WTC11 (cell line): ENCODE measurements around the gene APOLD1. TPM values are rescaled to one million over a fixed set of nuclear protein-coding genes. Genes with fewer than 3 reads are reported as not detected.

Source experiments
- ATAC-seq: fragments of 200-7000 bp; cut with Tn5 transposase; 2 replicates; pipeline ENCODE4 v1.10.0; 2021; ENCODE audit warnings: mild to moderate bottlenecking, moderate library complexity
- CTCF ChIA-PET: fragments of 300-600 bp; sonication (Branson Sonifier 250); formaldehyde crosslinking; loops from one replicate; lab custom pipeline; 2021; ENCODE audit warnings: antibody characterized with exemption; lab: Charles Lee
- POLR2A ChIA-PET: fragments of 350-600 bp; sonication (Branson Sonifier 250); formaldehyde crosslinking; loops from one replicate; lab custom pipeline; 2021; ENCODE audit warnings: antibody characterized with exemption; lab: Charles Lee
- DNase-seq: peaks from one replicate; pipeline ENCODE4 v3.0.0; 2021; ENCODE audit warnings: low spot score
- H3K27ac Mint-ChIP-seq: 2 replicates; pipeline ENCODE4 v1.8.0; 2021; ENCODE audit warnings: mixed read lengths
- H3K27me3 Mint-ChIP-seq: 2 replicates; pipeline ENCODE4 v1.8.0; 2021; ENCODE audit warnings: low read depth, mild to moderate bottlenecking, moderate library complexity, mixed read lengths
- H3K36me3 Mint-ChIP-seq: 2 replicates; pipeline ENCODE4 v1.8.0; 2021; ENCODE audit warnings: mixed read lengths
- H3K4me1 Mint-ChIP-seq: 2 replicates; pipeline ENCODE4 v1.8.0; 2022; ENCODE audit warnings: mixed read lengths
- H3K4me3 Mint-ChIP-seq: 2 replicates; pipeline ENCODE4 v1.8.0; 2021; ENCODE audit warnings: mild to moderate bottlenecking, moderate library complexity, mixed read lengths
- H3K9me3 Mint-ChIP-seq: 2 replicates; pipeline ENCODE4 v1.8.0; 2021; ENCODE audit warnings: mixed read lengths
- CREB1 ChIP-seq: sonication (generic); formaldehyde crosslinking; IDR thresholded peaks from 2 replicates; pipeline ENCODE4 v1.8.0; 2023; ENCODE audit warnings: mild to moderate bottlenecking, missing genetic modification reagents
- ELF4 ChIP-seq: sonication (generic); formaldehyde crosslinking; IDR thresholded peaks from 2 replicates; pipeline ENCODE4 v1.8.1; 2022; ENCODE audit warnings: low read depth, mild to moderate bottlenecking, moderate library complexity, missing genetic modification reagents
- ETV6 ChIP-seq: sonication (generic); formaldehyde crosslinking; IDR thresholded peaks from 2 replicates; pipeline ENCODE4 v1.8.1; 2022; ENCODE audit warnings: mild to moderate bottlenecking, missing genetic modification reagents
- GABPB1 ChIP-seq: sonication (generic); formaldehyde crosslinking; IDR thresholded peaks from 2 replicates; pipeline ENCODE4 v1.8.1; 2023; ENCODE audit warnings: mild to moderate bottlenecking, missing genetic modification reagents
- NFATC4 ChIP-seq: fragments of 250-450 bp; sonication (Bioruptor Pico); IDR thresholded peaks from 2 replicates; pipeline ENCODE4 v1.9.0; 2021; ENCODE audit warnings: mild to moderate bottlenecking
- NR1H2 ChIP-seq: sonication (generic); formaldehyde crosslinking; IDR thresholded peaks from 2 replicates; pipeline ENCODE4 v1.9.0; 2021; ENCODE audit warnings: mild to moderate bottlenecking, moderate library complexity, missing genetic modification reagents
- RELA ChIP-seq: sonication (generic); formaldehyde crosslinking; IDR thresholded peaks from 2 replicates; pipeline ENCODE4 v1.8.1; 2022; ENCODE audit warnings: missing genetic modification reagents, mild to moderate bottlenecking, borderline replicate concordance
- SOX15 ChIP-seq: fragments of 250-450 bp; sonication (Bioruptor Pico); IDR thresholded peaks from 2 replicates; pipeline ENCODE4 v1.9.0; 2021; ENCODE audit warnings: mild to moderate bottlenecking
- ZNF263 ChIP-seq: sonication (generic); formaldehyde crosslinking; IDR thresholded peaks from 2 replicates; pipeline ENCODE4 v1.8.1; 2022; ENCODE audit warnings: low read depth, mild to moderate bottlenecking, moderate library complexity, missing genetic modification reagents
- total RNA-seq: library from RNA; stranded (reverse); gene quantifications from 3 replicates; pipeline ENCODE4 v1.2.3, GENCODE V29; 2021
- TF ChIP-seq, protein P1 (sequence below): sonication (generic); formaldehyde crosslinking; IDR thresholded peaks from 2 replicates; pipeline ENCODE4 v1.8.1; 2022; ENCODE audit warnings: low read depth, mild to moderate bottlenecking, moderate library complexity, missing genetic modification reagents, borderline replicate concordance
- TF ChIP-seq, protein P2 (sequence below): sonication (generic); formaldehyde crosslinking; IDR thresholded peaks from 2 replicates; pipeline ENCODE4 v1.8.0; 2022; ENCODE audit warnings: mild to moderate bottlenecking, missing genetic modification reagents
- TF ChIP-seq, protein P3 (sequence below): sonication (generic); formaldehyde crosslinking; IDR thresholded peaks from 2 replicates; pipeline ENCODE4 v1.8.0; 2022; ENCODE audit warnings: mild to moderate bottlenecking, missing genetic modification reagents
- TF ChIP-seq, protein P4 (sequence below): sonication (generic); formaldehyde crosslinking; IDR thresholded peaks from 2 replicates; pipeline ENCODE4 v1.8.0; 2023; ENCODE audit warnings: missing genetic modification reagents, mild to moderate bottlenecking, borderline replicate concordance
- TF ChIP-seq, protein P5 (sequence below): fragments of 250-450 bp; sonication (Bioruptor Pico); IDR thresholded peaks from 2 replicates; pipeline ENCODE4 v1.9.0; 2021; ENCODE audit warnings: mild to moderate bottlenecking, borderline replicate concordance
- TF ChIP-seq, protein P6 (sequence below): sonication (generic); formaldehyde crosslinking; IDR thresholded peaks from 2 replicates; pipeline ENCODE4 v1.8.1; 2023; ENCODE audit warnings: mild to moderate bottlenecking, missing genetic modification reagents, moderate library complexity
- TF ChIP-seq, protein P7 (sequence below): sonication (generic); formaldehyde crosslinking; IDR thresholded peaks from 2 replicates; pipeline ENCODE4 v1.8.1; 2023; ENCODE audit warnings: mild to moderate bottlenecking, missing genetic modification reagents, moderate library complexity
- TF ChIP-seq, protein P8 (sequence below): sonication (generic); formaldehyde crosslinking; IDR thresholded peaks from 2 replicates; pipeline ENCODE4 v1.8.1; 2023; ENCODE audit warnings: mild to moderate bottlenecking, missing genetic modification reagents

The APOLD1 gene
- total RNA-seq, 1 experiment from 2014 or later, result 0.44 TPM

DNA sequence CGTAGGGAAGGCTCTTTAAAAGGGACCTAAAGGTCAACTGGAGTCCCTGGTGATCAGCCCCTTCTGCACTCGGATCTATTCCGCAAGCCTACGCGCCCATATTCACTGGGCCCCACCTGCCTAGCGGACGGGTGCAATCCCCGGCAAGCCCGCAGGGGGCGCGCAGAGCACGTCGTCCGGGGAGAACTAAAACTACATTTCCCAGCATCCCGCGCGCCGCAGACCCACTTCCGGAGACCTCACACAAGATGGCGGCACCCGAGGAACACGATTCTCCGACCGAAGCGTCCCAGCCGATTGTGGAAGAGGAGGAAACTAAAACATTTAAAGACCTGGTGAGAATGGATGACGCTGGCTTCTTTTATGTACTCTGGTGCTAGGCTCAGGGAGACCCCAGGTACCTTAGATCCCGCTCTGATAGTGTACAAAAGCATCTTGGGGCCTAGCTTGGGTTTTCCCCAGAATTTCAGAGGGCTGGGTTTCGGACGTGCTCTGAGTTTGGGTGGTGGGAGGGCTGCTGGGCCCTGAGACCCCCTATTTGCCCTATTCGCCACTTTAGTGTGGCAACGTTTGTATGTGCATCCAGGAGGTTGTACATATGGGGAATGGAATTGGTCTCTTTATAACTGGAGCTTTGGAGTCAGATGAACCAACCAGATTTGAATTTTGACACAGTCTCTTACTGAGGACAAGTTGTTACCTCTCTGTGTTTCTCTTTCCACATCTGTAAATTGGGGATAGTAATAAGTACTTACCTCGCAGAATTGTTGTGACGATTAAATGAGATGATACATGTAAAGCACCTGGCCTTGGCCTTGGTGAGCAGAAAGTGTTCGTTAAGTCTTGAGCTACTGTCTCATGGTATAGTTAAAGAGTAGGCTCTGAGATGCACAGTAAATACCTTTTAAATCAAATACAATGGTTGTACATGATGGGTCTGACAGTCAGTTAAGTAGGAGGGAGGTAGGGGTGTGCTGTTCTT is 28.0 kb downstream of the APOLD1 start, which contains the start of gene DDX47 (continued):
- TF ChIP-seq ETV6 (peak; percentile 41; the same call in 1 of the 2 replicates), CREB1 (CRISPR knock-in tag) (no peak), SOX15 (no peak)
- TF ChIP-seq, protein P1, sequence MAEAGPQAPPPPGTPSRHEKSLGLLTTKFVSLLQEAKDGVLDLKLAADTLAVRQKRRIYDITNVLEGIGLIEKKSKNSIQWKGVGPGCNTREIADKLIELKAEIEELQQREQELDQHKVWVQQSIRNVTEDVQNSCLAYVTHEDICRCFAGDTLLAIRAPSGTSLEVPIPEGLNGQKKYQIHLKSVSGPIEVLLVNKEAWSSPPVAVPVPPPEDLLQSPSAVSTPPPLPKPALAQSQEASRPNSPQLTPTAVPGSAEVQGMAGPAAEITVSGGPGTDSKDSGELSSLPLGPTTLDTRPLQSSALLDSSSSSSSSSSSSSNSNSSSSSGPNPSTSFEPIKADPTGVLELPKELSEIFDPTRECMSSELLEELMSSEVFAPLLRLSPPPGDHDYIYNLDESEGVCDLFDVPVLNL, result no peak
- TF ChIP-seq, protein P2, sequence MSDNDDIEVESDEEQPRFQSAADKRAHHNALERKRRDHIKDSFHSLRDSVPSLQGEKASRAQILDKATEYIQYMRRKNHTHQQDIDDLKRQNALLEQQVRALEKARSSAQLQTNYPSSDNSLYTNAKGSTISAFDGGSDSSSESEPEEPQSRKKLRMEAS, result peak; percentile 82
- TF ChIP-seq, protein P3, sequence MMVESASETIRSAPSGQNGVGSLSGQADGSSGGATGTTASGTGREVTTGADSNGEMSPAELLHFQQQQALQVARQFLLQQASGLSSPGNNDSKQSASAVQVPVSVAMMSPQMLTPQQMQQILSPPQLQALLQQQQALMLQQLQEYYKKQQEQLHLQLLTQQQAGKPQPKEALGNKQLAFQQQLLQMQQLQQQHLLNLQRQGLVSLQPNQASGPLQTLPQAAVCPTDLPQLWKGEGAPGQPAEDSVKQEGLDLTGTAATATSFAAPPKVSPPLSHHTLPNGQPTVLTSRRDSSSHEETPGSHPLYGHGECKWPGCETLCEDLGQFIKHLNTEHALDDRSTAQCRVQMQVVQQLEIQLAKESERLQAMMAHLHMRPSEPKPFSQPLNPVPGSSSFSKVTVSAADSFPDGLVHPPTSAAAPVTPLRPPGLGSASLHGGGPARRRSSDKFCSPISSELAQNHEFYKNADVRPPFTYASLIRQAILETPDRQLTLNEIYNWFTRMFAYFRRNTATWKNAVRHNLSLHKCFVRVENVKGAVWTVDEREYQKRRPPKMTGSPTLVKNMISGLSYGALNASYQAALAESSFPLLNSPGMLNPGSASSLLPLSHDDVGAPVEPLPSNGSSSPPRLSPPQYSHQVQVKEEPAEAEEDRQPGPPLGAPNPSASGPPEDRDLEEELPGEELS (CRISPR knock-in tag), result no peak
- TF ChIP-seq, protein P4, sequence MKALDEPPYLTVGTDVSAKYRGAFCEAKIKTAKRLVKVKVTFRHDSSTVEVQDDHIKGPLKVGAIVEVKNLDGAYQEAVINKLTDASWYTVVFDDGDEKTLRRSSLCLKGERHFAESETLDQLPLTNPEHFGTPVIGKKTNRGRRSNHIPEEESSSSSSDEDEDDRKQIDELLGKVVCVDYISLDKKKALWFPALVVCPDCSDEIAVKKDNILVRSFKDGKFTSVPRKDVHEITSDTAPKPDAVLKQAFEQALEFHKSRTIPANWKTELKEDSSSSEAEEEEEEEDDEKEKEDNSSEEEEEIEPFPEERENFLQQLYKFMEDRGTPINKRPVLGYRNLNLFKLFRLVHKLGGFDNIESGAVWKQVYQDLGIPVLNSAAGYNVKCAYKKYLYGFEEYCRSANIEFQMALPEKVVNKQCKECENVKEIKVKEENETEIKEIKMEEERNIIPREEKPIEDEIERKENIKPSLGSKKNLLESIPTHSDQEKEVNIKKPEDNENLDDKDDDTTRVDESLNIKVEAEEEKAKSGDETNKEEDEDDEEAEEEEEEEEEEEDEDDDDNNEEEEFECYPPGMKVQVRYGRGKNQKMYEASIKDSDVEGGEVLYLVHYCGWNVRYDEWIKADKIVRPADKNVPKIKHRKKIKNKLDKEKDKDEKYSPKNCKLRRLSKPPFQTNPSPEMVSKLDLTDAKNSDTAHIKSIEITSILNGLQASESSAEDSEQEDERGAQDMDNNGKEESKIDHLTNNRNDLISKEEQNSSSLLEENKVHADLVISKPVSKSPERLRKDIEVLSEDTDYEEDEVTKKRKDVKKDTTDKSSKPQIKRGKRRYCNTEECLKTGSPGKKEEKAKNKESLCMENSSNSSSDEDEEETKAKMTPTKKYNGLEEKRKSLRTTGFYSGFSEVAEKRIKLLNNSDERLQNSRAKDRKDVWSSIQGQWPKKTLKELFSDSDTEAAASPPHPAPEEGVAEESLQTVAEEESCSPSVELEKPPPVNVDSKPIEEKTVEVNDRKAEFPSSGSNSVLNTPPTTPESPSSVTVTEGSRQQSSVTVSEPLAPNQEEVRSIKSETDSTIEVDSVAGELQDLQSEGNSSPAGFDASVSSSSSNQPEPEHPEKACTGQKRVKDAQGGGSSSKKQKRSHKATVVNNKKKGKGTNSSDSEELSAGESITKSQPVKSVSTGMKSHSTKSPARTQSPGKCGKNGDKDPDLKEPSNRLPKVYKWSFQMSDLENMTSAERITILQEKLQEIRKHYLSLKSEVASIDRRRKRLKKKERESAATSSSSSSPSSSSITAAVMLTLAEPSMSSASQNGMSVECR (CRISPR knock-in tag), result no peak

DNA sequence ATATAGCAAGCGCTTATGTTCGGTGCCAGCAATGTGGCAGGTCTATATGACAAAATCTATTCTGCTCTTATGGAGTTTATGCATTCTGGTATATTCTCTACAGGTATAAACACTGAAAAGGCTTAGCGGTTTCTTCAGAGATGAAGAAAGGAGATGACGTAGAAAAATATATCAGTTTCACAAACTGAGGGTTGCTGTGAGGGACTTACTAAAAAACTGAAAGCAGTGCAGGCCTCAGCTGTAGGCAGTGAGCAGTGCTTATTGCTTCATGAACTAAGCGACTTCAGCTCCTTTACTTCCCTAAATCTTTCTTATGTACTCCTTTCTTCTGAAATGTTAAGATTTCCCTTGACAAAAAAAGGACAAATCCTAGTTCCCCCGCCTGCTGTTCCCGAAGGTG is 32.2 kb downstream of the APOLD1 start:
- CTCF ChIA-PET, result interaction anchor here (0.7 kb wide), 1 partner anchor 19 kb away, joined by 3 read pairs; no protein-coding TSS in a partner anchor
- no peaks in the 10 kb centered on the region for H3K27me3 Mint-ChIP-seq
- ATAC-seq (no peak), DNase-seq (no peak)
- H3K4me3 Mint-ChIP-seq, result no peak overlapping the region
- H3K36me3 Mint-ChIP-seq, result peaks cover 64% of the 10 kb centered on the region
- POLR2A ChIA-PET, result no interaction called here
- no peak overlapping the region for H3K27ac Mint-ChIP-seq
- no peaks in the 10 kb centered on the region for H3K9me3 Mint-ChIP-seq
- H3K4me1 Mint-ChIP-seq, result peaks cover 24% of the 10 kb centered on the region
- TF ChIP-seq RELA (CRISPR knock-in tag) (no peak), ELF4 (CRISPR knock-in tag) (no peak), GABPB1 (CRISPR knock-in tag) (no peak), ZNF263 (CRISPR knock-in tag) (no peak), NR1H2 (CRISPR knock-in tag) (no peak), NFATC4 (no peak)
- TF ChIP-seq, protein P5, sequence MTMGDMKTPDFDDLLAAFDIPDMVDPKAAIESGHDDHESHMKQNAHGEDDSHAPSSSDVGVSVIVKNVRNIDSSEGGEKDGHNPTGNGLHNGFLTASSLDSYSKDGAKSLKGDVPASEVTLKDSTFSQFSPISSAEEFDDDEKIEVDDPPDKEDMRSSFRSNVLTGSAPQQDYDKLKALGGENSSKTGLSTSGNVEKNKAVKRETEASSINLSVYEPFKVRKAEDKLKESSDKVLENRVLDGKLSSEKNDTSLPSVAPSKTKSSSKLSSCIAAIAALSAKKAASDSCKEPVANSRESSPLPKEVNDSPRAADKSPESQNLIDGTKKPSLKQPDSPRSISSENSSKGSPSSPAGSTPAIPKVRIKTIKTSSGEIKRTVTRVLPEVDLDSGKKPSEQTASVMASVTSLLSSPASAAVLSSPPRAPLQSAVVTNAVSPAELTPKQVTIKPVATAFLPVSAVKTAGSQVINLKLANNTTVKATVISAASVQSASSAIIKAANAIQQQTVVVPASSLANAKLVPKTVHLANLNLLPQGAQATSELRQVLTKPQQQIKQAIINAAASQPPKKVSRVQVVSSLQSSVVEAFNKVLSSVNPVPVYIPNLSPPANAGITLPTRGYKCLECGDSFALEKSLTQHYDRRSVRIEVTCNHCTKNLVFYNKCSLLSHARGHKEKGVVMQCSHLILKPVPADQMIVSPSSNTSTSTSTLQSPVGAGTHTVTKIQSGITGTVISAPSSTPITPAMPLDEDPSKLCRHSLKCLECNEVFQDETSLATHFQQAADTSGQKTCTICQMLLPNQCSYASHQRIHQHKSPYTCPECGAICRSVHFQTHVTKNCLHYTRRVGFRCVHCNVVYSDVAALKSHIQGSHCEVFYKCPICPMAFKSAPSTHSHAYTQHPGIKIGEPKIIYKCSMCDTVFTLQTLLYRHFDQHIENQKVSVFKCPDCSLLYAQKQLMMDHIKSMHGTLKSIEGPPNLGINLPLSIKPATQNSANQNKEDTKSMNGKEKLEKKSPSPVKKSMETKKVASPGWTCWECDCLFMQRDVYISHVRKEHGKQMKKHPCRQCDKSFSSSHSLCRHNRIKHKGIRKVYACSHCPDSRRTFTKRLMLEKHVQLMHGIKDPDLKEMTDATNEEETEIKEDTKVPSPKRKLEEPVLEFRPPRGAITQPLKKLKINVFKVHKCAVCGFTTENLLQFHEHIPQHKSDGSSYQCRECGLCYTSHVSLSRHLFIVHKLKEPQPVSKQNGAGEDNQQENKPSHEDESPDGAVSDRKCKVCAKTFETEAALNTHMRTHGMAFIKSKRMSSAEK (CRISPR knock-in tag), result no peak
- TF ChIP-seq, protein P6, sequence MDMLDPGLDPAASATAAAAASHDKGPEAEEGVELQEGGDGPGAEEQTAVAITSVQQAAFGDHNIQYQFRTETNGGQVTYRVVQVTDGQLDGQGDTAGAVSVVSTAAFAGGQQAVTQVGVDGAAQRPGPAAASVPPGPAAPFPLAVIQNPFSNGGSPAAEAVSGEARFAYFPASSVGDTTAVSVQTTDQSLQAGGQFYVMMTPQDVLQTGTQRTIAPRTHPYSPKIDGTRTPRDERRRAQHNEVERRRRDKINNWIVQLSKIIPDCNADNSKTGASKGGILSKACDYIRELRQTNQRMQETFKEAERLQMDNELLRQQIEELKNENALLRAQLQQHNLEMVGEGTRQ (CRISPR knock-in tag), result no peak
- TF ChIP-seq, protein P7, sequence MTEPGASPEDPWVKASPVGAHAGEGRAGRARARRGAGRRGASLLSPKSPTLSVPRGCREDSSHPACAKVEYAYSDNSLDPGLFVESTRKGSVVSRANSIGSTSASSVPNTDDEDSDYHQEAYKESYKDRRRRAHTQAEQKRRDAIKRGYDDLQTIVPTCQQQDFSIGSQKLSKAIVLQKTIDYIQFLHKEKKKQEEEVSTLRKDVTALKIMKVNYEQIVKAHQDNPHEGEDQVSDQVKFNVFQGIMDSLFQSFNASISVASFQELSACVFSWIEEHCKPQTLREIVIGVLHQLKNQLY (CRISPR knock-in tag), result no peak
- TF ChIP-seq, protein P8, sequence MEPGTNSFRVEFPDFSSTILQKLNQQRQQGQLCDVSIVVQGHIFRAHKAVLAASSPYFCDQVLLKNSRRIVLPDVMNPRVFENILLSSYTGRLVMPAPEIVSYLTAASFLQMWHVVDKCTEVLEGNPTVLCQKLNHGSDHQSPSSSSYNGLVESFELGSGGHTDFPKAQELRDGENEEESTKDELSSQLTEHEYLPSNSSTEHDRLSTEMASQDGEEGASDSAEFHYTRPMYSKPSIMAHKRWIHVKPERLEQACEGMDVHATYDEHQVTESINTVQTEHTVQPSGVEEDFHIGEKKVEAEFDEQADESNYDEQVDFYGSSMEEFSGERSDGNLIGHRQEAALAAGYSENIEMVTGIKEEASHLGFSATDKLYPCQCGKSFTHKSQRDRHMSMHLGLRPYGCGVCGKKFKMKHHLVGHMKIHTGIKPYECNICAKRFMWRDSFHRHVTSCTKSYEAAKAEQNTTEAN (CRISPR knock-in tag), result no peak
